ENCODE data around the gene NEDD4. TPM values are rescaled to one million over a fixed set of nuclear protein-coding genes. Genes with fewer than 3 reads are reported as not detected.
"Not testable (repeated sequence)": the region's sequence is repeated elsewhere in the genome, so short reads cannot be mapped to it uniquely, and the experiment has no call there.

The NEDD4 gene
- total RNA-seq, 4 donors from 2014 or later, result 16.1 to 55.3 (median 26.6) TPM

DNA sequence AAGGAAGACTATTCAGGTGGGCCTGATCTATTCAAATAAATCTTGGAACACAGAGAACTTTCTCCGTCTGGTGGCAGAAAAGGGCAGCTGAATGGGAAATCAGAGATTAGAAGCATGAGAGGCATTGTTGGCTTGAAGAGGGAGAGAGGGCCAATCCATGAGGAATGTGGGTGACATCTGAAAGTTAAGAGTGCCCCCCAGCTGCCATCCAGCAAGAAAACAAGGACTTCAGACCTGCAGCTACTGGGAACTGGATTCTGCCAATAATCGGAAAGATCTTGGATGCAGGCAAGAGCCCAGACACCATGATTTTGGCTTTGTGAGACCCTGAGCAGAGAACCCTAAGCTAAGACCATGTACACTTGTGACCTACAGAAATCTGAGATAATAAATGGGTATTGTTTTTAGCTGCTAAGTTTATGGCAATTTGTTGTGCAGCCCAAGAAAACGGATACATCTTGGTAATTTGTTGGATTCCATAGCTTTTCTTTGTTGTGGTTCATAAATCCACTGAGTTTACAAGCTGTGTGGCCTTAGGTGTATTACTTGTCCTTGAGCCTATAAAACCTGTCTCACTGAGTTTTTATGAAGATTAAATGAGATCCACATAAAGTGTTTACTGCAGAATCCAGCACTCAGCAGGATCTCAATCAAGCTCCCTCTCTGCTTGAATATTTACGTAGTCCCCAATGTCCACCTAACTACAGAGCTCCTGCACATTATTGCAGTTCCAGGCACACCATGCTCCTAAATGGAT lies 168.4 kb downstream of the NEDD4 start:
- WGBS, result 85% methylated on average over 4 of the region's 4 CpGs
- TF ChIP-seq POLR2AphosphoS5 (IDR thresholded peaks at IDR 0.05) (no peak), EP300 (IDR thresholded peaks at IDR 0.05) (no peak), POLR2A (IDR thresholded peaks at IDR 0.05) (no peak), CTCF (IDR thresholded peaks at IDR 0.05) (no peak)
- Histone ChIP-seq H3K36me3 (peaks cover 4% of the 10 kb centered on the region), H3K27ac (no peak overlapping the region), H3K27me3 (no peaks in the 10 kb centered on the region), H3K4me1 (peaks cover 3% of the 10 kb centered on the region), H3K9me3 (no peaks in the 10 kb centered on the region), H3K4me3 (no peak overlapping the region)
- DNase-seq (ENCODE audit: low spot score in 2 of 2), result no peak

DNA sequence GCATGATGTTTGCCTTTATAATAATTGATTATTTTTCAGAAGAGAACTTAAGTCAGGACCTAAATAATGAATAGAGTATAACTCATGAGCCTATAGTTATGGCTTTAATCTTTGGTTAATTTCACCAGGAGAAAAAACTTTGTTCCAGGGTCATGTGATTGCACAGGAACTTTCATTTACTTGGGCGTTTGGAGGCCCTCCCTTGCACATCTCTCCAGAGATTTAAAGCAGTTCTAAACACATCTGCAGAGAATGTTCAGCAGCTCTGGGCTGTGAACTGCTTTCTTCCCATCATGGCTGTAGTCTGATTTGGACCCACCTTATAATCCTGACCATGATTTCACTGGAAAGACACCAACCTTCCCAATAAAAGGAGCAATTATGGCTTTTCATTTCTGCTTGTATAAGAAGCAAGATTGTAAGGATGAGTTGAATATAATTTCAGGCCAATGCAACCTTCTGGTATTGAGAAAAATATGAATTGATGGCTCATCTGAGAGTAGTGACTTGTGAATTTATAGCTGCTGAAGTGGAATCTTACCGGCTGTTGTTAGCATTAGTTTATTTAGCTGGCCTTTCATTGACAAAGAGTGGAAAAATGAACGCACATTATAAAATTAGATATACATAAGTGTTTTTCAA lies 169.6 kb downstream of the NEDD4 start:
- Histone ChIP-seq H3K27me3 (no peaks in the 10 kb centered on the region), H3K4me3 (no peak overlapping the region), H3K27ac (no peak overlapping the region), H3K4me1 (peaks cover 3% of the 10 kb centered on the region), H3K9me3 (no peaks in the 10 kb centered on the region), H3K36me3 (no peaks in the 10 kb centered on the region)
- DNase-seq (ENCODE audit: low spot score in 2 of 2), result no peak
- WGBS, result 47% methylated on average over 3 of the region's 3 CpGs
- TF ChIP-seq EP300 (IDR thresholded peaks at IDR 0.05), result no peak
- TF ChIP-seq POLR2A (IDR thresholded peaks at IDR 0.05), result no peak
- TF ChIP-seq POLR2AphosphoS5 (IDR thresholded peaks at IDR 0.05), result no peak
- no peak for TF ChIP-seq CTCF (IDR thresholded peaks at IDR 0.05)

GRCh38 chr15:55823191-55823670 lies 170.2 kb downstream of the NEDD4 start:
- no peak for DNase-seq (ENCODE audit: low spot score in 2 of 2)

DNA sequence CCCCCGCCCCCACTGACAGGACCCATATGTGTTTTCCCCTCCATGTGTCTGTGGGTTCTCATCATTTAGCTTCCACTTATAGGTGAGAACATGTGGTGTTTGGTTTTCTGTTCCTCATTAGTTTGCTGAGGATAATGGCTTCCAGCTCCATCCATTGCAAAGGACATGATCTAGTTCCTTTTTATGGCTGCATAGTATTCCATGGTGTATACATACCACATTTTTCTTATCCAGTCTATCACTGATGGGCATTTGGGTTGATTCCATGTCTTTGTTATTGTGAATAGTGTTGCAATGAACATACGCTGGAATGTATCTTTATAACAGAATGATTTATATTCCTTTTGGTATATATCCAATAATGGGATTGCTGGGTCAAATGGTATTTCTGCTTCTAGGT lies 171.7 kb downstream of the NEDD4 start:
- H3K36me3 ChIP-seq; H3K27me3 ChIP-seq; DNase-seq (ENCODE audit: low spot score in 2 of 2); H3K9me3 ChIP-seq; H3K4me3 ChIP-seq; H3K27ac ChIP-seq; H3K4me1 ChIP-seq: not testable (repeated sequence)
- WGBS, result 81% methylated on average over 2 of the region's 2 CpGs

More at GRCh38 chr15:55823191-55823670, 170.2 kb downstream of the NEDD4 start:
- Histone ChIP-seq H3K4me3 (no peak overlapping the region), H3K4me1 (peaks cover 3% of the 10 kb centered on the region), H3K9me3 (no peaks in the 10 kb centered on the region), H3K27ac (no peak overlapping the region), H3K27me3 (no peaks in the 10 kb centered on the region), H3K36me3 (no peaks in the 10 kb centered on the region)
- WGBS, result 18% methylated on average over 3 of the region's 3 CpGs
- TF ChIP-seq POLR2AphosphoS5 (IDR thresholded peaks at IDR 0.05), result no peak
- TF ChIP-seq CTCF (IDR thresholded peaks at IDR 0.05), result no peak
- no peak for TF ChIP-seq POLR2A (IDR thresholded peaks at IDR 0.05)
- TF ChIP-seq EP300 (IDR thresholded peaks at IDR 0.05), result no peak

DNA sequence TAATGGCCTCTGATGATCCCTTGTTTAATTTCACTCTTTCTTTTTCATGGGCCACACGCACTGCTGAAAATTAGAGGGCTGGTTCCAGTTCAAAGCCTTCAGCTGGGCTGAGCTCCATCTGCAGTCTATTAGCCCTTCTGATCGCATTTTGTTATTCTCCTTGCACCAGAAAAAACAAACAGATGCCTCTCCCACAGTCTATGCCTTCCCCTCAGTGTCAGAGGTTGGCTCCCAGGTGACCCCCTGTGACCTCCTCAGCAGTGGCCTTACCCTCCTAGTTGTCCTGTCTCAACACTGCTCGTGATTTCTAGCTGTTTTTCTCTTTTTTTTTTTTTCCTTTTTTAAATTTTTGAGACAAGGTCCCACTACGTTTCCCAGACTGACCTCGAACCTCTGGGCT lies 173.4 kb downstream of the NEDD4 start:
- H3K36me3 ChIP-seq, result no peaks in the 10 kb centered on the region
- H3K4me1 ChIP-seq, result peaks cover 3% of the 10 kb centered on the region
- 63% methylated on average over 5 of the region's 5 CpGs for WGBS
- H3K9me3 ChIP-seq, result no peaks in the 10 kb centered on the region
- DNase-seq (ENCODE audit: low spot score in 2 of 2), result no peak
- no peak overlapping the region for H3K27ac ChIP-seq
- TF ChIP-seq POLR2A (IDR thresholded peaks at IDR 0.05) (no peak), CTCF (IDR thresholded peaks at IDR 0.05) (no peak), POLR2AphosphoS5 (IDR thresholded peaks at IDR 0.05) (no peak), EP300 (IDR thresholded peaks at IDR 0.05) (no peak)
- no peak overlapping the region for H3K4me3 ChIP-seq
- H3K27me3 ChIP-seq, result no peaks in the 10 kb centered on the region
